PFSK-1 (cell line): ENCODE data around the gene FBP2. TPM values are rescaled to one million over a fixed set of nuclear protein-coding genes. Genes with fewer than 3 reads are reported as not detected.

Experiments used
- FOXP2 ChIP-seq: optimal IDR thresholded peaks from 2 replicates; pipeline ENCODE3; 2011; ENCODE audit warnings: borderline replicate concordance, control low read depth, inconsistent platforms; ENCODE audit not compliant: insufficient read depth; ENCODE audit errors: extremely low read length, extremely low read depth
- POLR2AphosphoS5 ChIP-seq: IDR thresholded peaks from 2 replicates; pipeline ENCODE4 v1.6.1; 2012; ENCODE audit warnings: low read depth, mild to moderate bottlenecking, control low read depth, low read length, moderate library complexity
- SIN3A ChIP-seq: IDR thresholded peaks from 2 replicates; pipeline ENCODE4 v1.6.1; 2012; ENCODE audit warnings: mild to moderate bottlenecking, low read length, moderate library complexity, borderline replicate concordance; ENCODE audit not compliant: insufficient read depth
- TAF1 ChIP-seq: IDR thresholded peaks from 2 replicates; pipeline ENCODE4 v1.6.1; 2012; ENCODE audit warnings: low read length, control low read depth, borderline replicate concordance; ENCODE audit not compliant: insufficient read depth
- polyA plus RNA-seq: library from polyadenylated mRNA; unstranded; fragments of >200 nt; gene quantifications from one replicate; pipeline ENCODE4 v1.2.1, GENCODE V29; 2012; ENCODE audit warnings: low read depth, missing spikeins; ENCODE audit not compliant: insufficient read length
- TF ChIP-seq, protein P1 (sequence below), 2 experiments: IDR thresholded peaks; 2 replicates each; pipeline versions ENCODE4 v1.6.1 to v1.8.0; 2011 to 2012; ENCODE audit warnings: low read depth in 2 of 2, low read length in 2 of 2, control low read depth in 1 of 2, inconsistent platforms in 1 of 2, mild to moderate bottlenecking in 1 of 2, moderate library complexity in 1 of 2; ENCODE audit not compliant: insufficient read depth in 1 of 2

The FBP2 gene
- polyA plus RNA-seq = not detected

DNA sequence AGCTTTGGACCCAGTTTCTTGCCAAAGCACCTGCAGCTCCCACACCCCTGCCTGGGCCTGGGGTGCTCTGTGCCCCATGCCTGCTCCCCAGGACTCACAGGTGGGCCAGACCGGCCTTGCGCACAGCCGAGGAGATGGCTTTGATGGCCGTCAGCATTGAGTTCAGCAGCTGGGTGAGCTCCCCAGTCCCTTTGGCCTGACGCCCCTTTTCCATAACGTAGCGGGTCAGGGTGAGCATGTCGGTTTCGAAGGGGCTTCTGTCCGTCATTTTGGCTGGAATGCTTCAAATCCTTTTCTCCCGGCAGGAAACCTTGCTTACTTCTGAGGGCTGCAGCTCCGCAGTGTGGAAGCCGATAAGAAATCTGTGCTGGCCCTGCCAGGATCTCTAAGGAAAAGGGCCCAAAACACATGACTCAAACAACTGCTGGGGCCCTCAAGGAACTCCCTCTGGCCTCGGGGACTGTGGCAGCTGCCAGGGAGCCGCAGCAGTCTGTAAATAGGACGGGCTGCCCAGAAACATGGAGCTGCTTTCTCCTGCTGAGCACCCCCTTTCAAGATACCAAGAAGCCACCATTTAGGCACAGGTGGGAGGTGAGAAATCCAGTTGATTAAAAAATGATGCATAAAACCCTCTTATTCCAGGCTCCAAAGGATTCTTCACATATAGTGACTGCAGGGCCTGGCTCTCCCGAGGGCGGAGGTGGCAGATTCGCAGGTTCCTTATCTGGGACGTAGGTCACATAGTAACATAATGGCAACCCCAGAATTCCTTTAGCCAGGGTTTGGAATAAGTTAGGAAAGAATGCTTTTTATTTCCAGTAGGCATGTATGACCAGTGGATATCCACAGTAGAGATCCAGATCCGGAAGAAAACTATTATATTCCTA is at the start of gene FBP2:
Gene FBP2, minus strand, starts transcription at position 366 of the 887 bp plus-strand sequence. Its CDS starts 98 bp downstream, at position 268.
- TF ChIP-seq POLR2AphosphoS5 = no peak
- TF ChIP-seq FOXP2 = no peak
- no peak for TF ChIP-seq SIN3A
- TF ChIP-seq, protein P1, sequence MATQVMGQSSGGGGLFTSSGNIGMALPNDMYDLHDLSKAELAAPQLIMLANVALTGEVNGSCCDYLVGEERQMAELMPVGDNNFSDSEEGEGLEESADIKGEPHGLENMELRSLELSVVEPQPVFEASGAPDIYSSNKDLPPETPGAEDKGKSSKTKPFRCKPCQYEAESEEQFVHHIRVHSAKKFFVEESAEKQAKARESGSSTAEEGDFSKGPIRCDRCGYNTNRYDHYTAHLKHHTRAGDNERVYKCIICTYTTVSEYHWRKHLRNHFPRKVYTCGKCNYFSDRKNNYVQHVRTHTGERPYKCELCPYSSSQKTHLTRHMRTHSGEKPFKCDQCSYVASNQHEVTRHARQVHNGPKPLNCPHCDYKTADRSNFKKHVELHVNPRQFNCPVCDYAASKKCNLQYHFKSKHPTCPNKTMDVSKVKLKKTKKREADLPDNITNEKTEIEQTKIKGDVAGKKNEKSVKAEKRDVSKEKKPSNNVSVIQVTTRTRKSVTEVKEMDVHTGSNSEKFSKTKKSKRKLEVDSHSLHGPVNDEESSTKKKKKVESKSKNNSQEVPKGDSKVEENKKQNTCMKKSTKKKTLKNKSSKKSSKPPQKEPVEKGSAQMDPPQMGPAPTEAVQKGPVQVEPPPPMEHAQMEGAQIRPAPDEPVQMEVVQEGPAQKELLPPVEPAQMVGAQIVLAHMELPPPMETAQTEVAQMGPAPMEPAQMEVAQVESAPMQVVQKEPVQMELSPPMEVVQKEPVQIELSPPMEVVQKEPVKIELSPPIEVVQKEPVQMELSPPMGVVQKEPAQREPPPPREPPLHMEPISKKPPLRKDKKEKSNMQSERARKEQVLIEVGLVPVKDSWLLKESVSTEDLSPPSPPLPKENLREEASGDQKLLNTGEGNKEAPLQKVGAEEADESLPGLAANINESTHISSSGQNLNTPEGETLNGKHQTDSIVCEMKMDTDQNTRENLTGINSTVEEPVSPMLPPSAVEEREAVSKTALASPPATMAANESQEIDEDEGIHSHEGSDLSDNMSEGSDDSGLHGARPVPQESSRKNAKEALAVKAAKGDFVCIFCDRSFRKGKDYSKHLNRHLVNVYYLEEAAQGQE (IDR thresholded peaks at IDR 0.05; ENCODE audit: insufficient read depth in 1 of 2, low read depth in 2 of 2, low read length in 2 of 2) = no peak
- no peak for TF ChIP-seq TAF1

DNA sequence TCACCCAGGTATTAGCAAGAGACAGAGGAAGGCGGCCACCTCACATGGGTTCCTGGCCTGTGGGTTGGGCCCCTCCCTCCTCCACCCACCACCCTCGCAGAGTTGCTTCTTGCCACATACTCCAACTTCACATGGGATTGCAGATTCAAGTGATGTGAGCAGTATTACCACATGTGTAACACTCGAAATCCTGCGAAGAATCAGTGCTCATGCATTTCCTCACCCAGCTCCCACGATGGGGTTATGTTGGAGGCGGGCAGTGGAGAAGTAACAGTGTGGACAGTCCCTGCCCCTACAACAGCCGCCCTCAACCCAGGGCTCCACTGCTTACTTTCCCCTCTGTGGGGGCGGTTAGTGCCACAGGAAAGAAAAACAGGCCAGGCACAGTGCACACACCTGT is 49.6 kb upstream of the FBP2 start:
- TF ChIP-seq FOXP2 = no peak
- TF ChIP-seq SIN3A = no peak
- TF ChIP-seq, protein P1 (IDR thresholded peaks at IDR 0.05; ENCODE audit: insufficient read depth in 1 of 2, low read depth in 2 of 2, low read length in 2 of 2) = no peak
- no peak for TF ChIP-seq TAF1
- no peak for TF ChIP-seq POLR2AphosphoS5

DNA sequence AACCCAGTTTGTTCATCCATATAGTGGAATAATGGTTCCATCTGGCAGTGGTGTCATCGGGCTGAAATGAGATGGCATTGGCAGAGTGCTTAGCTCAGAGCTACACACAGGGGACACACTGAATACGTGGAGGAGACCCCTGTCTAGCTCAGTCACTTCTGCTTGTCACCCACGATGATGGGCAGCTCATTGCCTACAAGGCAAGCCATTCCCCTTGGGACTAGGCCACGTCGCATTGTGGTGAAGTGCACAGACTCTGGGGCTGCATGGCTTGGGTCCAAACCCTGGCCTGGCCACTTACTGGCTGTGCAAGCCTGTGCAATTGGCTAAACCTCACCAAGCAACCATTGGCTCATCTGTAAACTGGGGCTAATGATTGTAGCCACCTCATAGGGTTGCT is 48.9 kb upstream of the FBP2 start:
- TF ChIP-seq TAF1 (no peak), FOXP2 (no peak), SIN3A (no peak), POLR2AphosphoS5 (no peak)
- TF ChIP-seq, protein P1 (IDR thresholded peaks at IDR 0.05; ENCODE audit: insufficient read depth in 1 of 2, low read depth in 2 of 2, low read length in 2 of 2) = no peak

DNA sequence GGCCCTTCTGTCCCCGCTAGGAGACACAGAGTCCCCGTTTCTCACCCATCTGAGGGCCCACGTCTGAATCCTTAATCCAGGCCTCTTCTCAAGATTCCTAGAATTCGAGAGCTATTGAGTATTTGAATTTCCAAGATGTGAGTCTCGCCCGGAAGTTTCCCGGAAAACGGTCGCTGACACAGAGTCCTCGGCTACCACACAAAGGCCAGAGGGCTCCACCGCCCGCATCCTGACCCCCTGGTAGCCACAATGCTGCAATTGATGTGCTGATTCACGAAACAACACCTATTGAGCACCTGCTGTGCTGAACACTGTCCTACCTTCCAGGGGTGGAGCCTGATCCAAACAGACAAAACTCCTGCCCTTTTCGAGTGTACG is 46.4 kb upstream of the FBP2 start:
- TF ChIP-seq POLR2AphosphoS5 = no peak
- TF ChIP-seq, protein P1 (IDR thresholded peaks at IDR 0.05; ENCODE audit: insufficient read depth in 1 of 2, low read depth in 2 of 2, low read length in 2 of 2) = no peak
- no peak for TF ChIP-seq SIN3A
- no peak for TF ChIP-seq TAF1
- TF ChIP-seq FOXP2 = no peak
